Measurements from ENCODE around the gene PRSS23.

The PRSS23 gene

GRCh38 chr11:86849679-86850078 lies 49.3 kb downstream of the PRSS23 start:
- no peak for TF ChIP-seq CTCF (IDR thresholded peaks at IDR 0.05; ENCODE audit: insufficient read depth, low read length, missing control alignments)

More at GRCh38 chr11:86849679-86850078, 49.3 kb downstream of the PRSS23 start:
- POLR2A ChIA-PET, result no interaction called here
- no peak overlapping the region for H3K4me3 ChIP-seq (ENCODE audit: low read depth, low read length)
- no peak for DNase-seq (ENCODE audit: low read depth, low spot score)
- CTCF ChIA-PET, result interaction anchor here (0.5 to 4.6 kb wide), 5 partner anchors 9 to 241 kb away, joined by 3 to 18 read pairs (median 3); no protein-coding TSS in a partner anchor

All from AG04449 (cell line).